SK-N-SH treated with all-trans-retinoic acid at 6 μM for 48 hours (cell line): ENCODE results near the gene TRAPPC3.
A peak's percentile ranks its signal among the peaks of the same experiment; 100 is the strongest.

Experiments used
- ATAC-seq: fragments of 200-7000 bp; cut with Tn5 transposase; 3 replicates; pipeline ENCODE4 v1.9.1; 2020; ENCODE audit warnings: mild to moderate bottlenecking, moderate library complexity
- ARNTL ChIP-seq: fragments of 450-650 bp; formaldehyde crosslinking; IDR thresholded peaks from 2 replicates; pipeline ENCODE4 v1.5.0; 2020; ENCODE audit warnings: low read depth, mild to moderate bottlenecking, moderate library complexity, borderline replicate concordance
- BACH2 ChIP-seq: fragments of 250-450 bp; sonication (Bioruptor Pico); IDR thresholded peaks from 2 replicates; pipeline ENCODE4 v1.9.0; 2021; ENCODE audit warnings: mild to moderate bottlenecking, borderline replicate concordance
- CREB5 ChIP-seq: fragments of 250-450 bp; sonication (Bioruptor Pico); IDR thresholded peaks from 2 replicates; pipeline ENCODE4 v1.5.1; 2020; ENCODE audit warnings: low read depth, mild to moderate bottlenecking, moderate library complexity
- CSDC2 ChIP-seq: fragments of 250-450 bp; sonication (Bioruptor Pico); IDR thresholded peaks from 2 replicates; pipeline ENCODE4 v1.5.0; 2020; ENCODE audit warnings: mild to moderate bottlenecking, moderate library complexity
- CSRNP3 ChIP-seq: fragments of 250-450 bp; sonication (Bioruptor Pico); IDR thresholded peaks from 2 replicates; pipeline ENCODE4 v1.5.1; 2021; ENCODE audit warnings: mild to moderate bottlenecking, moderate library complexity
- ESRRG ChIP-seq: fragments of 250-450 bp; sonication (Bioruptor Pico); IDR thresholded peaks from 2 replicates; pipeline ENCODE4 v1.6.1; 2021; ENCODE audit warnings: mild to moderate bottlenecking
- GLIS3 ChIP-seq: fragments of 250-450 bp; sonication (Bioruptor Pico); IDR thresholded peaks from 2 replicates; pipeline ENCODE4 v1.5.0; 2020; ENCODE audit warnings: mild to moderate bottlenecking, moderate library complexity
- ISL1 ChIP-seq: fragments of 250-450 bp; sonication (Bioruptor Pico); IDR thresholded peaks from 2 replicates; pipeline ENCODE4 v2.1.2; 2022; ENCODE audit warnings: mild to moderate bottlenecking, moderate library complexity
- POU6F1 ChIP-seq: fragments of 250-450 bp; sonication (Bioruptor Pico); IDR thresholded peaks from 2 replicates; pipeline ENCODE4 v1.8.0; 2021; ENCODE audit warnings: low read depth, mild to moderate bottlenecking, moderate library complexity, borderline replicate concordance
- PPARA ChIP-seq: fragments of 250-450 bp; sonication (Bioruptor Pico); IDR thresholded peaks from 2 replicates; pipeline ENCODE4 v1.5.0; 2020; ENCODE audit warnings: mild to moderate bottlenecking, borderline replicate concordance
- RARB ChIP-seq: fragments of 250-450 bp; sonication (Bioruptor Pico); IDR thresholded peaks from 2 replicates; pipeline ENCODE4 v1.8.0; 2021; ENCODE audit warnings: mild to moderate bottlenecking, moderate library complexity
- SNAI2 ChIP-seq: fragments of 250-450 bp; sonication (Bioruptor Pico); IDR thresholded peaks from 2 replicates; pipeline ENCODE4 v1.5.0; 2020; ENCODE audit warnings: mild to moderate bottlenecking, moderate library complexity
- TCF4 ChIP-seq: fragments of 250-450 bp; sonication (Bioruptor Pico); IDR thresholded peaks from 2 replicates; pipeline ENCODE4 v1.8.0; 2021; ENCODE audit warnings: mild to moderate bottlenecking, moderate library complexity, borderline replicate concordance
- TOX ChIP-seq: fragments of 250-450 bp; sonication (Bioruptor Pico); IDR thresholded peaks from 2 replicates; pipeline ENCODE4 v1.8.0; 2021; ENCODE audit warnings: mild to moderate bottlenecking, moderate library complexity, borderline replicate concordance
- TSHZ2 ChIP-seq: fragments of 250-450 bp; sonication (Bioruptor Pico); IDR thresholded peaks from 2 replicates; pipeline ENCODE4 v1.5.0; 2020; ENCODE audit warnings: mild to moderate bottlenecking, moderate library complexity
- ZC3H10 ChIP-seq: fragments of 250-450 bp; sonication (Bioruptor Pico); IDR thresholded peaks from 2 replicates; pipeline ENCODE4 v1.5.1; 2021; ENCODE audit warnings: mild to moderate bottlenecking, moderate library complexity
- ZFP3 ChIP-seq: fragments of 250-450 bp; sonication (Bioruptor Pico); IDR thresholded peaks from 2 replicates; pipeline ENCODE4 v1.5.0; 2020; ENCODE audit warnings: mild to moderate bottlenecking, moderate library complexity
- ZFP30 ChIP-seq: fragments of 450-650 bp; formaldehyde crosslinking; IDR thresholded peaks from 2 replicates; pipeline ENCODE4 v1.5.0; 2022; ENCODE audit warnings: mild to moderate bottlenecking, moderate library complexity
- ZNF565 ChIP-seq: fragments of 450-650 bp; formaldehyde crosslinking; conservative IDR thresholded peaks from 2 replicates; pipeline ENCODE4 v1.5.0; 2020; ENCODE audit warnings: low read depth, mild to moderate bottlenecking, moderate library complexity
- ZNF70 ChIP-seq: fragments of 450-650 bp; formaldehyde crosslinking; IDR thresholded peaks from 2 replicates; pipeline ENCODE4 v1.5.0; 2020; ENCODE audit warnings: mild to moderate bottlenecking, moderate library complexity
- ZNF8 ChIP-seq: fragments of 450-650 bp; formaldehyde crosslinking; IDR thresholded peaks from 2 replicates; pipeline ENCODE4 v1.5.0; 2020; ENCODE audit warnings: mild to moderate bottlenecking, moderate library complexity

Gene TRAPPC3

GRCh38 chr1:36091698-36092097 lies 57.6 kb downstream of the TRAPPC3 start:
- ATAC-seq, result no peak
- TF ChIP-seq ZC3H10 (CRISPR knock-in tag) (no peak), ARNTL (no peak), CREB5 (CRISPR knock-in tag) (no peak), RARB (no peak), CSRNP3 (CRISPR knock-in tag) (no peak), TSHZ2 (no peak), BACH2 (CRISPR knock-in tag) (no peak), ZNF8 (CRISPR knock-in tag) (no peak), TCF4 (CRISPR knock-in tag) (no peak)

GRCh38 chr1:36091141-36091540 lies 58.1 kb downstream of the TRAPPC3 start:
- TF ChIP-seq TOX (CRISPR knock-in tag) (no peak), TCF4 (CRISPR knock-in tag) (no peak), ZNF565 (CRISPR knock-in tag) (no peak), POU6F1 (CRISPR knock-in tag) (no peak), ZFP30 (CRISPR knock-in tag) (no peak), SNAI2 (CRISPR knock-in tag) (no peak), CSRNP3 (CRISPR knock-in tag) (no peak), RARB (no peak), GLIS3 (CRISPR knock-in tag) (no peak), ISL1 (CRISPR knock-in tag) (no peak), ZNF8 (CRISPR knock-in tag) (no peak), TSHZ2 (no peak)
- ATAC-seq, result no peak

GRCh38 chr1:36089393-36090121 lies 59.7 kb downstream of the TRAPPC3 start:
- ATAC-seq, result peak; percentile 24
- TF ChIP-seq ZFP30 (CRISPR knock-in tag) (no peak), ZNF565 (CRISPR knock-in tag) (no peak), GLIS3 (CRISPR knock-in tag) (no peak), ESRRG (CRISPR knock-in tag) (no peak), ZNF70 (CRISPR knock-in tag) (no peak), ARNTL (no peak), ZC3H10 (CRISPR knock-in tag) (no peak), PPARA (CRISPR knock-in tag) (no peak), CSDC2 (no peak), TCF4 (CRISPR knock-in tag) (no peak), ZFP3 (CRISPR knock-in tag) (no peak), RARB (no peak)
